AG09319 (cell line): ENCODE data around the gene TP53.
A peak's percentile ranks its signal among the peaks of the same experiment; 100 is the strongest.

Source experiments
- DNase-seq: peaks from one replicate; pipeline ENCODE4 v3.0.0-alpha.2; 2010; ENCODE audit warnings: low read depth; ENCODE audit errors: extremely low read depth
- CTCF ChIP-seq: IDR thresholded peaks from 2 replicates; pipeline ENCODE4 v1.5.1; 2011; ENCODE audit warnings: low read depth, mild to moderate bottlenecking, inconsistent platforms, low read length, moderate library complexity

TP53 gene

GRCh38 chr17:7697828-7698588 is 10.7 kb upstream of the TP53 start:
- no peak for DNase-seq
- no peak for TF ChIP-seq CTCF

- DNase-seq, result no peak
- no peak for TF ChIP-seq CTCF
Observed at GRCh38 chr17:7695586-7695985, 8.3 kb upstream of the TP53 start.

- no peak for TF ChIP-seq CTCF
- no peak for DNase-seq
Observed at GRCh38 chr17:7688808-7689316, 1.6 kb upstream of the TP53 start.

GRCh38 chr17:7687908-7688807 is 868 bp upstream of the TP53 start, which contains the start of gene WRAP53:
WRAP53 (plus strand) TSS chr17:7688477; CDS start chr17:7688649, 172 bp downstream.
- DNase-seq, result peak; percentile 98
- TF ChIP-seq CTCF, result no peak; the same call in none of the 2 replicates

GRCh38 chr17:7686222-7687071 is 843 bp downstream of the TP53 start:
- peak; percentile 49 for DNase-seq
- TF ChIP-seq CTCF, result no peak

GRCh38 chr17:7685533-7686221 is 1.6 kb downstream of the TP53 start:
- DNase-seq, result peak; percentile 89
- no peak for TF ChIP-seq CTCF
